H9 (cell line): ENCODE data around the gene MLST8. TPM values are rescaled to one million over a fixed set of nuclear protein-coding genes. Genes with fewer than 3 reads are reported as not detected.

Source experiments
- DNase-seq: peaks from one replicate; pipeline ENCODE4 v3.0.0-alpha.2; 2017
- H2AFZ ChIP-seq: one replicate; pipeline ENCODE4 v1.6.1; 2013; ENCODE audit warnings: mild to moderate bottlenecking, low read length, control low read depth, moderate library complexity
- H2AK5ac ChIP-seq: 2 replicates; pipeline ENCODE4 v1.6.1; 2013; ENCODE audit warnings: low read length, control low read depth, mixed read lengths; ENCODE audit not compliant: insufficient read length
- H2BK120ac ChIP-seq: one replicate; pipeline ENCODE4 v1.6.1; 2013; ENCODE audit warnings: low read depth, mild to moderate bottlenecking, low read length, control low read depth, inconsistent platforms; ENCODE audit not compliant: poor library complexity, severe bottlenecking
- H2BK12ac ChIP-seq: 2 replicates; pipeline ENCODE4 v1.6.1; 2013; ENCODE audit warnings: low read length, control low read depth, mixed read lengths, low read depth; ENCODE audit not compliant: insufficient read length
- H2BK15ac ChIP-seq: 2 replicates; pipeline ENCODE4 v1.6.1; 2013; ENCODE audit warnings: low read depth, low read length, control low read depth
- H2BK20ac ChIP-seq: one replicate; pipeline ENCODE4 v1.6.1; 2013; ENCODE audit warnings: low read depth, mild to moderate bottlenecking, low read length, control low read depth, inconsistent platforms; ENCODE audit not compliant: poor library complexity, severe bottlenecking
- H2BK5ac ChIP-seq: 2 replicates; pipeline ENCODE4 v1.6.1; 2013; ENCODE audit warnings: low read length, control low read depth, mixed read lengths; ENCODE audit not compliant: insufficient read length
- H3K14ac ChIP-seq: 2 replicates; pipeline ENCODE4 v1.6.1; 2013; ENCODE audit warnings: low read length, control low read depth; ENCODE audit not compliant: insufficient read depth
- H3K18ac ChIP-seq: 2 replicates; pipeline ENCODE4 v1.6.1; 2013; ENCODE audit warnings: low read depth, mild to moderate bottlenecking, mixed read lengths, low read length, control low read depth; ENCODE audit not compliant: insufficient read length
- H3K23ac ChIP-seq: 2 replicates; pipeline ENCODE4 v1.6.1; 2013; ENCODE audit warnings: low read length, control low read depth, mixed read lengths, low read depth; ENCODE audit not compliant: insufficient read length
- H3K23me2 ChIP-seq: 2 replicates; pipeline ENCODE4 v1.6.1; 2013; ENCODE audit warnings: low read depth, mild to moderate bottlenecking, mixed read lengths, low read length, control low read depth; ENCODE audit not compliant: insufficient read length, poor library complexity, severe bottlenecking
- H3K27ac ChIP-seq: 2 replicates; pipeline ENCODE4 v1.5.1; 2013; ENCODE audit warnings: low read length, control low read depth, mixed read lengths, low read depth; ENCODE audit not compliant: insufficient read length
- H3K27me3 ChIP-seq: 2 replicates; pipeline ENCODE4 v1.6.1; 2013; ENCODE audit warnings: low read length, control low read depth, inconsistent platforms; ENCODE audit not compliant: insufficient read depth
- H3K4ac ChIP-seq: 2 replicates; pipeline ENCODE4 v1.6.1; 2013; ENCODE audit warnings: low read depth, mild to moderate bottlenecking, control low read depth, inconsistent platforms, low read length, moderate library complexity
- H3K4me1 ChIP-seq: 2 replicates; pipeline ENCODE4 v1.6.1; 2013; ENCODE audit warnings: low read length, control low read depth, inconsistent platforms; ENCODE audit not compliant: insufficient read depth
- H3K4me2 ChIP-seq: 2 replicates; pipeline ENCODE4 v1.6.1; 2013; ENCODE audit warnings: low read length, control low read depth, mixed read lengths; ENCODE audit not compliant: insufficient read length, insufficient read depth
- H3K56ac ChIP-seq: 2 replicates; pipeline ENCODE4 v1.6.1; 2013; ENCODE audit warnings: low read depth, mild to moderate bottlenecking, mixed read lengths, low read length, control low read depth; ENCODE audit not compliant: insufficient read length
- H3K79me1 ChIP-seq: 2 replicates; pipeline ENCODE4 v1.6.1; 2013; ENCODE audit warnings: low read depth, mild to moderate bottlenecking, moderate library complexity, low read length, control low read depth, inconsistent platforms; ENCODE audit not compliant: insufficient read depth, poor library complexity, severe bottlenecking
- H3K79me2 ChIP-seq: 2 replicates; pipeline ENCODE4 v1.6.1; 2013; ENCODE audit warnings: low read length, control low read depth, inconsistent platforms; ENCODE audit not compliant: insufficient read depth
- H3K9ac ChIP-seq: 2 replicates; pipeline ENCODE4 v1.6.1; 2013; ENCODE audit warnings: low read length, control low read depth, mixed read lengths; ENCODE audit not compliant: insufficient read length; ENCODE audit errors: extremely low read depth
- H3K9me3 ChIP-seq: one replicate; pipeline ENCODE4 v1.6.1; 2013; ENCODE audit warnings: low read depth, low read length, inconsistent platforms; ENCODE audit not compliant: control insufficient read depth
- H3T11ph ChIP-seq: one replicate; pipeline ENCODE4 v1.6.1; 2013; ENCODE audit warnings: mild to moderate bottlenecking, low read length, control low read depth, inconsistent platforms
- H4K20me1 ChIP-seq: one replicate; pipeline ENCODE4 v1.6.1; 2013; ENCODE audit not compliant: control insufficient read depth, insufficient read length, insufficient read depth
- H4K5ac ChIP-seq: 2 replicates; pipeline ENCODE4 v1.6.1; 2013; ENCODE audit warnings: low read depth, mild to moderate bottlenecking, mixed read lengths, low read length, control low read depth; ENCODE audit not compliant: insufficient read length
- H4K8ac ChIP-seq: replicated peaks from 2 replicates; pipeline ENCODE4 v1.6.1; 2013; ENCODE audit warnings: low read length, control low read depth, mixed read lengths, low read depth; ENCODE audit not compliant: insufficient read length
- H4K91ac ChIP-seq: 2 replicates; pipeline ENCODE4 v1.6.1; 2013; ENCODE audit warnings: low read depth, mild to moderate bottlenecking, moderate library complexity, mixed read lengths, low read length, control low read depth; ENCODE audit not compliant: insufficient read length
- H3K27ac Mint-ChIP-seq, 3 experiments: 2 replicates in 2 of 3; 3 replicates in 1 of 3; pipeline ENCODE4 v1.8.0; 2020 to 2021; ENCODE audit warnings: mixed read lengths in 3 of 3, mild to moderate bottlenecking in 1 of 3, moderate library complexity in 1 of 3
- H3K27me3 Mint-ChIP-seq: 2 replicates; pipeline ENCODE4 v1.8.0; 2021; ENCODE audit warnings: low read depth, mild to moderate bottlenecking, moderate library complexity, mixed read lengths
- H3K36me3 Mint-ChIP-seq, 3 experiments: 2 replicates in 2 of 3; 3 replicates in 1 of 3; pipeline ENCODE4 v1.8.0; 2020 to 2021; ENCODE audit warnings: low read depth in 3 of 3, mixed read lengths in 3 of 3; ENCODE audit not compliant: insufficient read depth in 1 of 3
- H3K4me1 Mint-ChIP-seq, 2 experiments: 2 replicates each; pipeline ENCODE4 v1.8.0; 2020; ENCODE audit warnings: mixed read lengths in 2 of 2
- H3K4me3 Mint-ChIP-seq, 2 experiments: 2 replicates in 1 of 2; 3 replicates in 1 of 2; pipeline ENCODE4 v1.8.0; 2020 to 2021; ENCODE audit warnings: mild to moderate bottlenecking in 2 of 2, mixed read lengths in 2 of 2, moderate library complexity in 1 of 2
- H3K9me3 Mint-ChIP-seq, 2 experiments: 2 replicates in 1 of 2; 3 replicates in 1 of 2; pipeline ENCODE4 v1.8.0; 2020; ENCODE audit warnings: mild to moderate bottlenecking in 2 of 2, mixed read lengths in 2 of 2, moderate library complexity in 1 of 2
- CTCF ChIP-seq: fragments of 200-600 bp; sonication (generic); conservative IDR thresholded peaks from 3 replicates; pipeline ENCODE4 v1.8.0; 2021; ENCODE audit warnings: antibody characterized with exemption, mild to moderate bottlenecking
- WGBS: extraction: QIAGEN DNeasy Blood & Tissue Kit; methylation state at CpG from one replicate; pipeline ENCODE4 v1.1.7; 2013; ENCODE audit warnings: missing lambda C conversion rate, low lambda C conversion rate, mixed read lengths; ENCODE audit not compliant: insufficient read length; ENCODE audit errors: extremely low coverage; 5-methylcytosine and 5-hydroxymethylcytosine counted together
- total RNA-seq: library from RNA; stranded (reverse); gene quantifications from 2 replicates; pipeline ENCODE4 v1.2.1, GENCODE V29; 2021

Gene MLST8
- total RNA-seq, 1 experiment from 2014 or later: 74.5 TPM

DNA sequence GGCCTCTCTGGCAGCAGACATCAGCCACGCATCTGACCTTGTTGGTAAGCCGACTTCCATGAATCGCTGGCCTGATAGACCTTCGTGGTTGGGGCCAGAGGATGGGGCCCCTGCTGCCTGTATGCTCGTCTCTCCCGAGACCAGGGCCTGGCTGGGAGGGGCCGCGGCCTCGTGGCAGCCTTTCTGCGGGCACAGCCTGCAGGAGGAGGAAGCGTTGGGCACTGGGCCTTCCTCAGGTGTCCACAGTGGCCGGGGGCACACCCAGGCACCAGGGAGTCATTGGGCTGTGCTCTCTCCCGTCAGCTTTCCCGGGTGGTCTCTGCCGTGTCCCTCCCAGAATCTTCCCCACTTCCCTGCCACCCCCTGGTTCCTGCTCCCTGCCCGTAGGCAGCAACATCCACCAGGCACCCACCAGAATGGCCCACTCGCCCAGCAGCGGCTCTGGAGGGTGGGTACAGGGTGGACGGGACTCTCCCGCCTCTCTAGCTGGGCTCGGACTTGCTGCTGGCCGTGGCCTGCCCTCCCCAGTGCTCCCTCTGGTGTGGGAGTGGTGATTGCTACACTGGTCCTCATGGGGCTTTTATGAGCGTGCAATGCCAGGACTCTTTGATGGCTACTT, 24.5 kb downstream of the MLST8 start:
- Histone ChIP-seq H3K79me1 (no peaks in the 10 kb centered on the region), H4K5ac (no peak overlapping the region), H2BK5ac (no peak overlapping the region), H2AK5ac (no peak overlapping the region), H3K9me3 (no peaks in the 10 kb centered on the region), H3K9ac (no peak overlapping the region), H3K4me2 (no peak overlapping the region), H4K91ac (no peak overlapping the region), H2AFZ (no peak overlapping the region), H3K4me1 (no peaks in the 10 kb centered on the region), H3T11ph (no peak overlapping the region), H3K23me2 (no peaks in the 10 kb centered on the region), H3K56ac (no peak overlapping the region), H3K4ac (no peak overlapping the region), H3K27me3 (no peaks in the 10 kb centered on the region), H2BK12ac (no peak overlapping the region), H3K27ac (no peak overlapping the region), H3K14ac (no peak overlapping the region), H2BK20ac (no peak overlapping the region), H2BK120ac (no peak overlapping the region), H4K8ac (no peak overlapping the region), H4K20me1 (no peaks in the 10 kb centered on the region), H2BK15ac (no peak overlapping the region), H3K23ac (no peak overlapping the region), H3K18ac (no peak overlapping the region), H3K79me2 (peaks cover 3% of the 10 kb centered on the region; the same call in 1 of the 2 replicates)
- H3K27me3 Mint-ChIP-seq: no peaks in the 10 kb centered on the region; the same call in 1 of the 2 replicates
- no peak overlapping the region for H3K4me3 Mint-ChIP-seq
- H3K9me3 Mint-ChIP-seq: no peaks in the 10 kb centered on the region
- H3K36me3 Mint-ChIP-seq: peaks cover 0 to 25% (median 14%) of the 10 kb centered on the region in 3 experiments; a peak in 6 of 7 replicates
- TF ChIP-seq CTCF: no peak
- no peaks in the 10 kb centered on the region; a peak in 1 of 4 replicates for H3K4me1 Mint-ChIP-seq
- WGBS: no CpG with 5 or more reads among the region's 23 CpGs
- DNase-seq: no peak
- peak overlapping the region in 1 of 3 experiments; percentile 64; a peak in 1 of 7 replicates for H3K27ac Mint-ChIP-seq
